Spleen (tissue), 7 donors: Measurements from ENCODE around the gene CILP2.

Experiments
- POLR2A ChIP-seq, 3 donors: fragments of 450-650 bp; IDR thresholded peaks; one replicate each; pipeline ENCODE4 v1.5.1; 2017; ENCODE audit warnings: antibody characterized with exemption in 3 of 3, mild to moderate bottlenecking in 1 of 3
- POLR2AphosphoS5 ChIP-seq, 3 donors: sonication (generic); formaldehyde crosslinking; IDR thresholded peaks; one replicate each; pipeline ENCODE4 v1.5.1; 2017; ENCODE audit warnings: antibody characterized with exemption in 3 of 3
- TF ChIP-seq, protein P1 (sequence below), 11 experiments: fragments of 200-600 bp in 7 of 11; fragments of 450-650 bp in 4 of 11; sonication (generic) in 4 of 11; IDR thresholded peaks in 8 of 11; conservative IDR thresholded peaks in 3 of 11; 1 replicate in 7 of 11; 2 replicates in 4 of 11; pipeline versions ENCODE4 v1.4.0 to v1.8.0; 2016 to 2021; ENCODE audit warnings: antibody characterized with exemption in 11 of 11, inconsistent platforms in 4 of 11, mild to moderate bottlenecking in 1 of 11
- donor health status: DM: no; HTN: no; CAD: no; lungs with moderate emphysema.
- donor health status: DM: no; HTN: no; CAD: no.
- donor health status: DM: no; HTN: no; CAD: no.

- TF ChIP-seq, protein P1, sequence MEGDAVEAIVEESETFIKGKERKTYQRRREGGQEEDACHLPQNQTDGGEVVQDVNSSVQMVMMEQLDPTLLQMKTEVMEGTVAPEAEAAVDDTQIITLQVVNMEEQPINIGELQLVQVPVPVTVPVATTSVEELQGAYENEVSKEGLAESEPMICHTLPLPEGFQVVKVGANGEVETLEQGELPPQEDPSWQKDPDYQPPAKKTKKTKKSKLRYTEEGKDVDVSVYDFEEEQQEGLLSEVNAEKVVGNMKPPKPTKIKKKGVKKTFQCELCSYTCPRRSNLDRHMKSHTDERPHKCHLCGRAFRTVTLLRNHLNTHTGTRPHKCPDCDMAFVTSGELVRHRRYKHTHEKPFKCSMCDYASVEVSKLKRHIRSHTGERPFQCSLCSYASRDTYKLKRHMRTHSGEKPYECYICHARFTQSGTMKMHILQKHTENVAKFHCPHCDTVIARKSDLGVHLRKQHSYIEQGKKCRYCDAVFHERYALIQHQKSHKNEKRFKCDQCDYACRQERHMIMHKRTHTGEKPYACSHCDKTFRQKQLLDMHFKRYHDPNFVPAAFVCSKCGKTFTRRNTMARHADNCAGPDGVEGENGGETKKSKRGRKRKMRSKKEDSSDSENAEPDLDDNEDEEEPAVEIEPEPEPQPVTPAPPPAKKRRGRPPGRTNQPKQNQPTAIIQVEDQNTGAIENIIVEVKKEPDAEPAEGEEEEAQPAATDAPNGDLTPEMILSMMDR (IDR thresholded peaks at IDR 0.05 in 8 of 11, conservative IDR thresholded peaks at IDR 0.05 in 3 of 11) = no peak
- TF ChIP-seq POLR2AphosphoS5 (IDR thresholded peaks at IDR 0.05) (peak in 2 of 3 donors; percentile 26 to 27), POLR2A (IDR thresholded peaks at IDR 0.05) (no peak)
These were observed 703 bp upstream of the CILP2 start for GRCh38 chr19:19537075-19538048.
